GM12878 (cell line): ENCODE measurements around the gene CA14. TPM values are rescaled to one million over a fixed set of nuclear protein-coding genes. Genes with fewer than 3 reads are reported as not detected.

Experiments used
- CREM ChIP-seq: IDR thresholded peaks from 2 replicates; pipeline ENCODE4 v1.6.1; 2014; ENCODE audit warnings: antibody characterized with exemption, low read depth
- ELK1 ChIP-seq: IDR thresholded peaks from 2 replicates; pipeline ENCODE4 v1.6.1; 2012; ENCODE audit warnings: low read depth, low read length, improper control_type of control experiment
- IKZF2 ChIP-seq, 2 experiments: fragments of 450-650 bp; IDR thresholded peaks; 2 replicates each; pipeline ENCODE4 v1.6.1; 2017; ENCODE audit warnings: mild to moderate bottlenecking in 2 of 2, moderate library complexity in 2 of 2
- IRF4 ChIP-seq: IDR thresholded peaks from 2 replicates; pipeline ENCODE4 v1.6.1; 2011; ENCODE audit warnings: low read depth, low read length
- JUNB ChIP-seq: IDR thresholded peaks from 2 replicates; pipeline ENCODE4 v1.6.1; 2016; ENCODE audit warnings: antibody characterized with exemption, mild to moderate bottlenecking
- MEF2A ChIP-seq: IDR thresholded peaks from 2 replicates; pipeline ENCODE4 v1.6.1; 2011; ENCODE audit warnings: low read depth, mild to moderate bottlenecking, low read length, moderate library complexity; ENCODE audit not compliant: insufficient read depth
- MEF2B ChIP-seq: fragments of 450-650 bp; IDR thresholded peaks from 2 replicates; pipeline ENCODE4 v1.6.1; 2018; ENCODE audit warnings: mild to moderate bottlenecking, moderate library complexity; ENCODE audit not compliant: partially characterized antibody, poor library complexity, severe bottlenecking
- MTA3 ChIP-seq: IDR thresholded peaks from 2 replicates; pipeline ENCODE4 v1.6.1; 2012; ENCODE audit warnings: low read length, inconsistent platforms, borderline replicate concordance
- NFIC ChIP-seq: IDR thresholded peaks from 2 replicates; pipeline ENCODE4 v1.6.1; 2012; ENCODE audit warnings: low read depth, mild to moderate bottlenecking, inconsistent platforms, low read length, moderate library complexity
- NFYB ChIP-seq: IDR thresholded peaks from 2 replicates; pipeline ENCODE4 v1.6.1; 2011; ENCODE audit warnings: low read depth, mild to moderate bottlenecking, low read length, improper control_type of control experiment, moderate library complexity; ENCODE audit not compliant: insufficient read depth
- NKRF ChIP-seq: fragments of 450-650 bp; conservative IDR thresholded peaks from 2 replicates; pipeline ENCODE4 v1.6.1; 2017; ENCODE audit warnings: mild to moderate bottlenecking, moderate library complexity
- SMARCA5 ChIP-seq: fragments of 450-650 bp; IDR thresholded peaks from 2 replicates; pipeline ENCODE4 v1.6.1; 2017; ENCODE audit warnings: mild to moderate bottlenecking
- ZBTB4 ChIP-seq: fragments of 450-650 bp; formaldehyde crosslinking; IDR thresholded peaks from 2 replicates; pipeline ENCODE4 v1.4.0; 2022; ENCODE audit warnings: mild to moderate bottlenecking, moderate library complexity
- ZZZ3 ChIP-seq: IDR thresholded peaks from 2 replicates; pipeline ENCODE4 v1.6.1; 2011; ENCODE audit warnings: low read depth; ENCODE audit not compliant: control insufficient read depth, insufficient read length
- polyA plus RNA-seq, 11 experiments: library from polyadenylated mRNA; depleted of rRNA in 4 of 11; unstranded in 6 of 11; stranded (reverse) in 5 of 11; fragments of >200 nt; fragmentation: Nextera tagmentation in 4 of 11; fragmentation: Illumina TruSeq in 1 of 11; extraction: Ambion mirVana in 4 of 11; extraction: Trizol in 1 of 11; gene quantifications; 1 replicate in 1 of 11; 2 replicates in 10 of 11; pipeline versions ENCODE4 v1.2.1 to v1.2.3, GENCODE V29; 2011 to 2016; ENCODE audit warnings: inconsistent platforms in 2 of 11, missing spikeins in 2 of 11, low read depth in 1 of 11
- total RNA-seq, 4 experiments: library from RNA; depleted of rRNA in 3 of 4; stranded (reverse); fragments of >200 nt in 3 of 4; fragmentation: Illumina TruSeq in 1 of 4; extraction: Trizol in 1 of 4; gene quantifications; 2 replicates each; pipeline versions ENCODE4 v1.2.1 to v1.2.3, GENCODE V29; 2013 to 2021
- TF ChIP-seq, protein P1 (sequence below): fragments of 450-650 bp; IDR thresholded peaks from 2 replicates; pipeline ENCODE4 v1.6.1; 2017; ENCODE audit warnings: mild to moderate bottlenecking, moderate library complexity
- TF ChIP-seq, protein P2 (sequence below): fragments of 450-650 bp; IDR thresholded peaks from 2 replicates; pipeline ENCODE4 v1.6.1; 2016; ENCODE audit warnings: mild to moderate bottlenecking
- TF ChIP-seq, protein P3 (sequence below): fragments of 450-650 bp; IDR thresholded peaks from 2 replicates; pipeline ENCODE4 v1.6.1; 2017; ENCODE audit warnings: low read depth, mild to moderate bottlenecking, moderate library complexity

CA14 gene
- total and polyA plus RNA-seq, 10 of the 15 experiments (the other 5 are each of a cell fraction or from before 2014, with no cell fraction given) = 0.11 to 0.35 (median 0.29) TPM; not detected in 6

GRCh38 chr1:150273311-150273710, 15.7 kb downstream of the CA14 start (continued):
- TF ChIP-seq, protein P1, sequence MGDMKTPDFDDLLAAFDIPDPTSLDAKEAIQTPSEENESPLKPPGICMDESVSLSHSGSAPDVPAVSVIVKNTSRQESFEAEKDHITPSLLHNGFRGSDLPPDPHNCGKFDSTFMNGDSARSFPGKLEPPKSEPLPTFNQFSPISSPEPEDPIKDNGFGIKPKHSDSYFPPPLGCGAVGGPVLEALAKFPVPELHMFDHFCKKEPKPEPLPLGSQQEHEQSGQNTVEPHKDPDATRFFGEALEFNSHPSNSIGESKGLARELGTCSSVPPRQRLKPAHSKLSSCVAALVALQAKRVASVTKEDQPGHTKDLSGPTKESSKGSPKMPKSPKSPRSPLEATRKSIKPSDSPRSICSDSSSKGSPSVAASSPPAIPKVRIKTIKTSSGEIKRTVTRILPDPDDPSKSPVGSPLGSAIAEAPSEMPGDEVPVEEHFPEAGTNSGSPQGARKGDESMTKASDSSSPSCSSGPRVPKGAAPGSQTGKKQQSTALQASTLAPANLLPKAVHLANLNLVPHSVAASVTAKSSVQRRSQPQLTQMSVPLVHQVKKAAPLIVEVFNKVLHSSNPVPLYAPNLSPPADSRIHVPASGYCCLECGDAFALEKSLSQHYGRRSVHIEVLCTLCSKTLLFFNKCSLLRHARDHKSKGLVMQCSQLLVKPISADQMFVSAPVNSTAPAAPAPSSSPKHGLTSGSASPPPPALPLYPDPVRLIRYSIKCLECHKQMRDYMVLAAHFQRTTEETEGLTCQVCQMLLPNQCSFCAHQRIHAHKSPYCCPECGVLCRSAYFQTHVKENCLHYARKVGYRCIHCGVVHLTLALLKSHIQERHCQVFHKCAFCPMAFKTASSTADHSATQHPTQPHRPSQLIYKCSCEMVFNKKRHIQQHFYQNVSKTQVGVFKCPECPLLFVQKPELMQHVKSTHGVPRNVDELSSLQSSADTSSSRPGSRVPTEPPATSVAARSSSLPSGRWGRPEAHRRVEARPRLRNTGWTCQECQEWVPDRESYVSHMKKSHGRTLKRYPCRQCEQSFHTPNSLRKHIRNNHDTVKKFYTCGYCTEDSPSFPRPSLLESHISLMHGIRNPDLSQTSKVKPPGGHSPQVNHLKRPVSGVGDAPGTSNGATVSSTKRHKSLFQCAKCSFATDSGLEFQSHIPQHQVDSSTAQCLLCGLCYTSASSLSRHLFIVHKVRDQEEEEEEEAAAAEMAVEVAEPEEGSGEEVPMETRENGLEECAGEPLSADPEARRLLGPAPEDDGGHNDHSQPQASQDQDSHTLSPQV = no peak
- TF ChIP-seq ZZZ3 (no peak), SMARCA5 (no peak), JUNB (peak; percentile 96), IKZF2 (IDR thresholded peaks at IDR 0.05) (peak in 1 of 2 experiments; percentile 31; a peak in 2 of 4 replicates), NFIC (peak; percentile 82), IRF4 (peak; percentile 57; the same call in 1 of the 2 replicates), NFYB (no peak), MEF2A (peak; percentile 87; the same call in 1 of the 2 replicates), MEF2B (no peak), ELK1 (no peak), CREM (peak; percentile 47; the same call in 1 of the 2 replicates), MTA3 (no peak), ZBTB4 (CRISPR knock-in tag) (no peak), NKRF (no peak)
- TF ChIP-seq, protein P2, sequence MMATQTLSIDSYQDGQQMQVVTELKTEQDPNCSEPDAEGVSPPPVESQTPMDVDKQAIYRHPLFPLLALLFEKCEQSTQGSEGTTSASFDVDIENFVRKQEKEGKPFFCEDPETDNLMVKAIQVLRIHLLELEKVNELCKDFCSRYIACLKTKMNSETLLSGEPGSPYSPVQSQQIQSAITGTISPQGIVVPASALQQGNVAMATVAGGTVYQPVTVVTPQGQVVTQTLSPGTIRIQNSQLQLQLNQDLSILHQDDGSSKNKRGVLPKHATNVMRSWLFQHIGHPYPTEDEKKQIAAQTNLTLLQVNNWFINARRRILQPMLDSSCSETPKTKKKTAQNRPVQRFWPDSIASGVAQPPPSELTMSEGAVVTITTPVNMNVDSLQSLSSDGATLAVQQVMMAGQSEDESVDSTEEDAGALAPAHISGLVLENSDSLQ = no peak
- TF ChIP-seq, protein P3, sequence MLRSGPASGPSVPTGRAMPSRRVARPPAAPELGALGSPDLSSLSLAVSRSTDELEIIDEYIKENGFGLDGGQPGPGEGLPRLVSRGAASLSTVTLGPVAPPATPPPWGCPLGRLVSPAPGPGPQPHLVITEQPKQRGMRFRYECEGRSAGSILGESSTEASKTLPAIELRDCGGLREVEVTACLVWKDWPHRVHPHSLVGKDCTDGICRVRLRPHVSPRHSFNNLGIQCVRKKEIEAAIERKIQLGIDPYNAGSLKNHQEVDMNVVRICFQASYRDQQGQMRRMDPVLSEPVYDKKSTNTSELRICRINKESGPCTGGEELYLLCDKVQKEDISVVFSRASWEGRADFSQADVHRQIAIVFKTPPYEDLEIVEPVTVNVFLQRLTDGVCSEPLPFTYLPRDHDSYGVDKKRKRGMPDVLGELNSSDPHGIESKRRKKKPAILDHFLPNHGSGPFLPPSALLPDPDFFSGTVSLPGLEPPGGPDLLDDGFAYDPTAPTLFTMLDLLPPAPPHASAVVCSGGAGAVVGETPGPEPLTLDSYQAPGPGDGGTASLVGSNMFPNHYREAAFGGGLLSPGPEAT = no peak
